GM21381 (cell line): ENCODE measurements around the gene C19orf33.
A peak's percentile ranks its signal among the peaks of the same experiment; 100 is the strongest.
"Not testable (repeated sequence)": the region's sequence is repeated elsewhere in the genome, so short reads cannot be mapped to it uniquely, and the experiment has no call there.

ENCODE experiments used
- ATAC-seq: cut with Tn5 transposase; IDR thresholded peaks from one replicate; pipeline ENCODE4 v1.9.1; 2021; ENCODE audit warnings: mild to moderate bottlenecking, moderate library complexity; ENCODE audit not compliant: unreplicated experiment

C19orf33 gene

DNA sequence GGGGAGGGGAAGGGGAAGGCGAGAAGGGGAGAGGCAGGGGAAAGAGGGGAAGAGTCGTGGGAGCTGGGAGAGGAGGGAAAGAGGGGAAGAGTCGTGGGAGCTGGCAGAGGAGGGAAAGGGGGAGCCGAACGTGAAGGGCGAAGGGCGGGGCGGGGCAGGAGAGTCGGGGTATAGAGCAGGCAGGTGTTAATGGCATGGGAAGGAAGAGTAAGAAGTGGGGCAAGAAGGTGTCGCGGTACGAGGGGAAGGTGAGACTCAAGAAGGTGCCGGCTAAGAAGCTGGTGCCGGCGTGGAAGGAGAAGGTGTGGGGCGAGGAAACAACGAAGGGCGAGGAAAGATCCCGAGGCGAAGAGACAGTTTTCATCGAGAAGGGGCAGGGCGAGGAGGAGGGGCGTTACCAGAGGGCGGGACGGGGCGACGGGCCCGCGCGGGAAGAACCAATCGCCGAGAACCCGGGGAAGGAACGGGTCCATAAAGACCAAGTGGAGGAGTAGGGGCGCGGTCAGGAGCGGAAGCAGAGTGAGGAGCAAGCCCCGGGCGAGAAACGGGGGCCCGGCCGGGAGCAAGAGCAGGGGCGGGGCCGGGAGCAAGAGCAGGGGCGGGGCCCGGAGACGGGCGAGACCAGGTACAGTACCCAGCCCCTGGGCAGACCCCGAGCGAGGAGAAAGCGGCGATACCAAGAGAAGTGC, 32.0 kb downstream of the C19orf33 start:
- peak; percentile 71 for ATAC-seq

DNA sequence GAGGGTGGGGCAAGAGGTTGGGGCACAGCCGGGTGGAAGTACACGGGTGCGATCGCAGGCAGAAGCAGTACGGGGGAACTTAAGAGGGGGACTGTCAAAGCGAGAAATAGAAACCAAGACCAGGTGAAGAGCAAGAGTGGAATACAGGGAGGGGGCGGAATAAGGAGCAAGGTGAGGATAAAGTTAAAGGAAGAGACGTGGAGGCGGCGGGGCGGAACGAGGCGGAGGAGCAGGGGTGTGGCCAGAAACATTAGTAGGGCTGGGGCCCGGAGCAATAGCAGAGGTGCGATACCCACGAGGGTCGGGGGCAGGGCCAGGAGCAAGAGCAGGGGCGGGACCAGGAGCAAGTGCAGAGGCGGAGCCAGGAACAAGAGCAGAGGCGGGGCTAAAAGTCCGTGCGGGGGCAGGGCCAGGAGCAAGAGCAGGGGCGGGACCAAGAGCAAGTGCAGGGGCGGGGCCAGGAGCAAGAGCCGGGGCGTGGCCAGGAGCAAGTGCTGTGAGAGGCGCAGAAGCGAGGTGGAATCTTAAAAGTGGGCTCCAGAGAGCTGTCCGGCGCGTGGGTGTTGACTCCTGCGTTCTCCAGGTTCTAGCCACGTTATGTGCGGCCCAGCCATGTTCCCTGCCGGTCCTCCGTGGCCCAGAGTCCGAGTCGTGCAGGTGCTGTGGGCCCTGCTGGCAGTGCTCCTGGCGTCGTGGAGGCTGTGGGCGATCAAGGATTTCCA, 32.7 kb downstream of the C19orf33 start:
- ATAC-seq: peak; percentile 47

DNA sequence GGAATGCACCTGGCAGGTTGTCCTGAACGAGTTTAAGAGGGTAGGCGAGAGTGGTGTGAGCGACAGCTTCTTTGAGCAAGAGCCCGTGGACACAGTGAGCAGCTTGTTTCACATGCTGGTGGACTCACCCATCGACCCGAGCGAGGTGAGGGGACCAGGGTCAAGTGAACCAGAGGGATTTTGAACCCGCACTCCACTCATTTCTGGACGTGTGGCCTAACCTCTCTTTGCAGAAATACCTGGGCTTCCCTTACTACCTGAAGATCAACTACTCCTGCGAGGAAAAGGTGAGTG, 33.3 kb downstream of the C19orf33 start:
- no peak for ATAC-seq

DNA sequence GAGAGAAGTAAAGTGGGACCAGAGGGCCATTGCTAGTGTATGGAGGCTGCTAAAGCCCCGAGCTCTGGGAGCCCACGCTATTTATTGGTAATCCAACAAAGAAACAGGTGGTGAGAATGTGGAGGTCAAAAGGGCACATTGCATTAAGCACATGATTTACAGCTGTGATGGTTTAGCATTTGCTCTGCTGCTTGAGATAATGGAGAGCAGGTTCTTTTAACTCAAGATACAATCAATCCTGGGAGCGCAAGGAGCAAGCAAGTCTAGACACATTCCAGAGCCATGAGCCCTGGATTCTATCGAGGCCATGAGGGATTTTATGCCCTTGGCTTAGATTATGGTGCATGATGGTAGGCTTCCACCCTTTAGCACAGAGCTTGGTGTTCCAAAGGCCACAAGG, 35.0 kb downstream of the C19orf33 start:
- ATAC-seq: not testable (repeated sequence)

DNA sequence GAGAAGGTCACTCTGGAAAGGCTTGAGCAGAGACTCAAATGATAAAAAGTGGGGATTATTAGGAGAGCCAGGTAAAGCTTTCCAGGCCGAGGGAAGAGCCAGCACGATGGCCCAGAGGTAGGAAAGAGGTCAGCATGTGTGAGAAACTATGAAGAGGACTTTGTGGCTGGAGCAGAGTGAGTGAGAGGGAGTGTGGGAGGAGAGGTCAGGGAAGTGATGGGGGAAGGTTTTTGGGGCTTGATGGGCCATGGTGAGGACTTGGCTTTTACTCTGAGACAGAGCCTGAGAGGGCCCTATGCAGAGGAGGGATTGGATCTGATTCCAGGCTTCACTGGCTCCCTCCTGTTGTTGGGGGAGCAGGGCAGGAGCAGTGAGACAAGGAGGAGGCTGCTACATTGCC, 36.9 kb downstream of the C19orf33 start:
- no peak for ATAC-seq

DNA sequence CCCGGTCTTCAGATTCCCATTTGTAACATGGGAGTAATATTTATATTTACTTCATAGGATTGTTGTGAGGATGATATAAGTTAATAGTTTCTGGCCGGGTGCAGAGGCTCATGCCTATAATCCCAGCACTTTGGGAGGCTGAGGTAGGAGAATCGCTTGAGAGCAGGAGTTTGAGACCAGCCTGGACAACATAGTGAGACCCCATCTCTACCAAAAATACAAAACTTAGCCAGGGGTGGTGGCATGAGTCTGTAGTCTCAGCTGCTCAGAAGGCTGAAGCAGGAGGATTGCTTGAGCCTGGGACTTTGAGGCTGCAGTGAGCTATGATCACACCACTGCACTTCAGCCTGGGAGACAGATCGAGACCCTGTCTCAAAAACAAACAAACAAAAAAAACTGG, 42.8 kb downstream of the C19orf33 start:
- no peak for ATAC-seq

DNA sequence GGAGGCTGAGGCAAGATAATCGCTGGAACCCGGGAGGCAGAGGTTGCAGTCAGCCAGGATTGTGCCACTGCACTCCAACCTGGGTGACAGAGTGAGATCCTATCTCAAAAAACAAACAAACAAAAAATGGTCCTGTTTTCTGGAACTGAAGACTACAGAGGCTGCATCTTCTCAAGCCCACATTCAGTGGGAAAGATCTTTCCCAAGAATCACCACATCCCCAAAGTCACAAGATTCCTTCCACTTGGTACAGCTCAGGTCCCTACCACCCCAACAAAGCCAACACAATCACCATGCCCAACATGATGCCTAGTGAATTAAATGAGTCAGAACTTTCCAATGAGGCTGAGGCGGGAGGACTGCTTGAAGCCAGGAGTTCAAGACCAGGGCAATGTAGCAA, 46.8 kb downstream of the C19orf33 start:
- ATAC-seq: no peak

DNA sequence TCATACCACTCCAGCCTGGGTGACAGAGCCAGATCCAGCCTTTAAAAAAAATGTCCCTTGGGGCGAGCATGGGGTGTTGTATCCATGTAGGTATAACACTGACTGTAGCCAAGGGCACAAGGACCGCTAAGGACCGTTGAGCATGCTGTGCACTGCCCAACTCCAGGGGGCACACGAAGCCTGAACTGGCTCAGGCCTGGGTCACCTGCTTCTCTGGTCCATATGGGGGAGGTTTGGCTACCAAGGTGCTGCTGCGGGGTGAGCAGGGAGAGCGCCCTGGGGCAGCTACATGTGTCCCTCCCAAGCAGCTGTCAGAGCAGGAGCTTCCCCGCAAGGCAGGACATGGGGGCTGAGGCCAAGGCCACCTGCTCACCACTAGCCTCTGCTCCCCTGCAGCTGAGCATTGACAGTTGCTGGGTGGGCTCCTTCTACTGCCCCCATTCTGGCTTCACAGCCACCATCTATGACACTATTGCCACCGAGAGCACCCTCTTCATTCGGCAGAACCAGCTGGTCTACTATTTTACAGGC, 47.9 kb downstream of the C19orf33 start:
- ATAC-seq: no peak

DNA sequence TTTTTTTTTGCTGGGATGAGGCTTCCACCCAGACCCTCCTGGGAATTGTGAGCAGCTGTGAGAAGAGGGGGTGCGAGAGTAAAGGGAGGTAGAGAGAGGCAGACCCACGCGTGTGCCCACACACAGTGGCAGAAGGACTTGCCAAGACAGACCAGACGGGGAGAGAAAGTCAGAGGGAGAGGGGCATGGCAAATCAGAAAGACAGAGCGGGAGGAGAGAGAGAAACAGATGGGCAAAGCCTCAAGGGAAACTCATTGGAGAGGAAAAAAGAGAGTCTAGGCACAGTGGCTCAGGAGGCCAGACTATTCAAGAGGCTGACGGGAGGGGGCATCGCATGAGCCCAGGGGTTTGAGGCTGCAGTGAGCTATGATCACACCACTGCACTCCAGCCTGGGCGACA, 48.6 kb downstream of the C19orf33 start:
- ATAC-seq: no peak
